Measurements from ENCODE around the gene VOPP1.
"Not testable (repeated sequence)": the region's sequence is repeated elsewhere in the genome, so short reads cannot be mapped to it uniquely, and the experiment has no call there.

Gene VOPP1

GRCh38 chr7:55476852-55477780 lies 95.2 kb downstream of the VOPP1 start:
- TF ChIP-seq CTCF (conservative IDR thresholded peaks at IDR 0.05; ENCODE audit: low read depth, low read length) = no peak
- DNase-seq (ENCODE audit: low read depth) = no peak
- no peak overlapping the region for H3K4me3 ChIP-seq (ENCODE audit: low read depth, low read length)

GRCh38 chr7:55475855-55476803 lies 96.2 kb downstream of the VOPP1 start:
- DNase-seq (ENCODE audit: low read depth) = peak; percentile 82
- no peak overlapping the region for H3K4me3 ChIP-seq (ENCODE audit: low read depth, low read length)
- no peak for TF ChIP-seq CTCF (conservative IDR thresholded peaks at IDR 0.05; ENCODE audit: low read depth, low read length)

- DNase-seq (ENCODE audit: low read depth) = no peak
- no peak for TF ChIP-seq CTCF (conservative IDR thresholded peaks at IDR 0.05; ENCODE audit: low read depth, low read length)
- H3K4me3 ChIP-seq (ENCODE audit: low read depth, low read length) = no peak overlapping the region
Measured at GRCh38 chr7:55474944-55475854, 97.1 kb downstream of the VOPP1 start.

- no peak for DNase-seq (ENCODE audit: low read depth)
- no peak overlapping the region for H3K4me3 ChIP-seq (ENCODE audit: low read depth, low read length)
- TF ChIP-seq CTCF (conservative IDR thresholded peaks at IDR 0.05; ENCODE audit: low read depth, low read length) = no peak
Measured at GRCh38 chr7:55473932-55474331, 98.4 kb downstream of the VOPP1 start.

GRCh38 chr7:55472928-55473725 lies 99.2 kb downstream of the VOPP1 start:
- H3K4me3 ChIP-seq (ENCODE audit: low read depth, low read length) = no peak overlapping the region
- TF ChIP-seq CTCF (conservative IDR thresholded peaks at IDR 0.05; ENCODE audit: low read depth, low read length) = no peak
- no peak for DNase-seq (ENCODE audit: low read depth)

GRCh38 chr7:55472406-55472805 lies 99.9 kb downstream of the VOPP1 start:
- not testable (repeated sequence) for H3K4me3 ChIP-seq (ENCODE audit: low read depth, low read length); DNase-seq (ENCODE audit: low read depth)

- H3K4me3 ChIP-seq (ENCODE audit: low read depth, low read length); DNase-seq (ENCODE audit: low read depth): not testable (repeated sequence)
Measured at GRCh38 chr7:55471594-55471993, 100.7 kb downstream of the VOPP1 start.

Data from choroid plexus epithelial cell (primary cell).